Measurements from ENCODE around the gene BRSK2. TPM values are rescaled to one million over a fixed set of nuclear protein-coding genes. Genes with fewer than 3 reads are reported as not detected.
"Not testable (repeated sequence)": the region's sequence is repeated elsewhere in the genome, so short reads cannot be mapped to it uniquely, and the experiment has no call there.

BRSK2 gene
- total RNA-seq, 1 donor from 2014 or later = 9.3 TPM

DNA sequence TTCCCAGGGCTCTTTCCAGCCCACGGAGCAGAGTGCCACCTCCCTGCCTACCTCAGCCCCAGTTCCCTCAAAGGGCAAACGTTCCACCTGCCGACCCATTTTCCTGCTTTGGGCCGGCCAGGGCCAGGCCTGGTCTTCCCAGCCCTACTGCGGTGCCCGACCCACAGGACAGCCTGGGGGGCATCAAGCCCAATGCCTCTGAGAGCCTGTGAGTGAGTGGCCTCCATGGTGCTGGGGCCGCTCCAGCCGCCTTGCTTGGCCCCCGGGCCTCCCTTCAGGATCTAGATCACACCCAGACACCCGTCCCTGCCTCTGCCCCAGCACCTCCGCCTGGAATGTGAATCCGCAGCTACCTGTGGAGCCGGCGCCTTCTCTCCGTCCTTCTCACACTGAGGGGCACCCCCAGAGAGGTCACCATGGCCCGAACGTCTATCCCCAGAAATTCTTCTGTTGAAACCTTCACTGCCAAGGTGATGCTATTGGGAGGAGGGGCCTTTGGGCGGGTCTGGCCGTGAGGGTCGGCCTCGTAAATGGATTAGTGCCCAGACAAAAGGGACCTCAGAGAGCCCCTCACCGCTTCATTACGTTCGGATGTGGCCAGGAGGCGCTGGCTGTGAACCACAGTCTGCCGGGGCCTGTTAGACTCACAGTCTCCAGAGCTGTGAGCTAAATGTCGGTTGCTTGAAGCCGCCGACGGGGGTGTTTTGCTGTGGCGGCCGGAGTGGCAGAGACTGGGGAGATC is 36.2 kb upstream of the BRSK2 start:
- H3K9me3 ChIP-seq = no peaks in the 10 kb centered on the region
- H3K36me3 ChIP-seq = no peaks in the 10 kb centered on the region
- H3K27me3 ChIP-seq = no peaks in the 10 kb centered on the region
- no peak overlapping the region for H3K27ac ChIP-seq
- H3K4me1 ChIP-seq = no peaks in the 10 kb centered on the region
- DNase-seq (ENCODE audit: low spot score in 2 of 2) = no peak
- no peak overlapping the region for H3K4me3 ChIP-seq
- TF ChIP-seq, protein P1, sequence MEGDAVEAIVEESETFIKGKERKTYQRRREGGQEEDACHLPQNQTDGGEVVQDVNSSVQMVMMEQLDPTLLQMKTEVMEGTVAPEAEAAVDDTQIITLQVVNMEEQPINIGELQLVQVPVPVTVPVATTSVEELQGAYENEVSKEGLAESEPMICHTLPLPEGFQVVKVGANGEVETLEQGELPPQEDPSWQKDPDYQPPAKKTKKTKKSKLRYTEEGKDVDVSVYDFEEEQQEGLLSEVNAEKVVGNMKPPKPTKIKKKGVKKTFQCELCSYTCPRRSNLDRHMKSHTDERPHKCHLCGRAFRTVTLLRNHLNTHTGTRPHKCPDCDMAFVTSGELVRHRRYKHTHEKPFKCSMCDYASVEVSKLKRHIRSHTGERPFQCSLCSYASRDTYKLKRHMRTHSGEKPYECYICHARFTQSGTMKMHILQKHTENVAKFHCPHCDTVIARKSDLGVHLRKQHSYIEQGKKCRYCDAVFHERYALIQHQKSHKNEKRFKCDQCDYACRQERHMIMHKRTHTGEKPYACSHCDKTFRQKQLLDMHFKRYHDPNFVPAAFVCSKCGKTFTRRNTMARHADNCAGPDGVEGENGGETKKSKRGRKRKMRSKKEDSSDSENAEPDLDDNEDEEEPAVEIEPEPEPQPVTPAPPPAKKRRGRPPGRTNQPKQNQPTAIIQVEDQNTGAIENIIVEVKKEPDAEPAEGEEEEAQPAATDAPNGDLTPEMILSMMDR (IDR thresholded peaks at IDR 0.05) = no peak
- intact Hi-C loops (cut with DNase I) = no loop called here

DNA sequence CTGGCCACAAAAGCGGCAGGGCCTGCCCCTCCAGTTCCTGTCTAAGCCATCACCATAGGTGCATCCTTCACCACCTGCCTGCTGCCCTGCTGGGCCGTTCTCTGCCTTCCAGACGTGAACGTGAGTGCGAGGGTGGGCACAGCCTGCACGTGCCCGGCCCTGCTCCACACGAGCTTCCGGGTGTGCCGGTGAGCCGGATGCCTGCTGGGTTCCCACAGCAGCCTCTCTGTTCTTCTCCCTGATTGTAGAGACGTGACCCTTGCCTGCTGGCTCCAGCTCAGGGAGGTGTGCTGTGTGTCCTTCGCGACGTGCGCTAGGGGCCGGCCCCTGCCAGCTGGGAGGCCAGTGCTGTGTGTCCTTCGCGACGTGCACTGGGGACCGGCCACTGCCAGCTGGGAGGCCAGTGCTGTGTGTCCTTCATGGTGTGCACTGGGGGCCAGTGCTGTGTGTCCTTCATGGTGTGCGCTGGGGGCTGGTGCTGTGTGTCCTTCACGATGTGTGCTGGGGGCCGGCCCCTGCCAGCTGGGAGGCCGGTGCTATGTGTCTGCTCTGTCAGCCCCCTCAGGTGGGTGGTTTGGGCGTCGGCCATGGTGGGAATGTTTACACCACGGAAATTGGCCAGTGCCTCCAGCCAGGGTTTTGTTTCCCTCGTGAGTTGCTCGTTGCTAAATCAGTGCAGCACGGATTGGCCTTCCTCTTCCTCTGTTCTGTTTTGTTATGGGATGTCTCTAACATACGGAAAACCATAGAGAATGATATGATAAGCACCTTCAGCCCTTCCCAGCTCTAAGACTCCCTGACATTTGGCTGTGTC is 35.4 kb upstream of the BRSK2 start:
- no peak for DNase-seq (ENCODE audit: low spot score in 2 of 2)
- H3K36me3 ChIP-seq = no peaks in the 10 kb centered on the region

DNA sequence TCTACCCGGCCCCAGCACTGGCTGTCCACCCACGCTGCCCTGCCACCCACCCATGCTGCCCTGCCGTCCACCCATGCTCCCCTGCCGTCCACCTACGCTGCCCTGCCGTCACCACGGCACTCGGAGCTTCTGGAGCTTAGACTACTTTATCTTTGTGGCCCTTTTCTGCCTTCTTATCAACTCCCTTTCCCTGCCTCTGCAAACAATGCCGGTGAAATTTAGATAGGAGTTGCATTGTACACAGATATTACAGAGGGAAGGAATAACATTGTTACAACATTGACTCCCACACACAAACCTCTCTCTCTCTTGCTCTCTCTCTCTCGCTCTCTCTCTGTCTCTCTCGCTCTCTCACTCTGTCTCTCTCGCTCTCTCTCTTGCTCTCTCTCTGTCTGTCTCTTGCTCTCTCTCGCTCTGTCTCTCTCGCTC is 33.7 kb upstream of the BRSK2 start:
- no peak overlapping the region for H3K27ac ChIP-seq
- no peaks in the 10 kb centered on the region for H3K9me3 ChIP-seq
- no peaks in the 10 kb centered on the region for H3K27me3 ChIP-seq
- no peaks in the 10 kb centered on the region for H3K4me1 ChIP-seq
- no peak overlapping the region for H3K4me3 ChIP-seq
- intact Hi-C loops (cut with DNase I) = no loop called here
- DNase-seq (ENCODE audit: low spot score in 2 of 2) = no peak
- no peaks in the 10 kb centered on the region for H3K36me3 ChIP-seq
- TF ChIP-seq, protein P1 (IDR thresholded peaks at IDR 0.05) = no peak

More for the DNA sequence above, 35.4 kb upstream of the BRSK2 start:
- Histone ChIP-seq H3K27ac (no peak overlapping the region), H3K4me1 (no peaks in the 10 kb centered on the region), H3K27me3 (no peaks in the 10 kb centered on the region), H3K9me3 (no peaks in the 10 kb centered on the region), H3K4me3 (no peak overlapping the region)
- intact Hi-C loops (cut with DNase I) = no loop called here
- TF ChIP-seq, protein P1 (IDR thresholded peaks at IDR 0.05) = no peak

DNA sequence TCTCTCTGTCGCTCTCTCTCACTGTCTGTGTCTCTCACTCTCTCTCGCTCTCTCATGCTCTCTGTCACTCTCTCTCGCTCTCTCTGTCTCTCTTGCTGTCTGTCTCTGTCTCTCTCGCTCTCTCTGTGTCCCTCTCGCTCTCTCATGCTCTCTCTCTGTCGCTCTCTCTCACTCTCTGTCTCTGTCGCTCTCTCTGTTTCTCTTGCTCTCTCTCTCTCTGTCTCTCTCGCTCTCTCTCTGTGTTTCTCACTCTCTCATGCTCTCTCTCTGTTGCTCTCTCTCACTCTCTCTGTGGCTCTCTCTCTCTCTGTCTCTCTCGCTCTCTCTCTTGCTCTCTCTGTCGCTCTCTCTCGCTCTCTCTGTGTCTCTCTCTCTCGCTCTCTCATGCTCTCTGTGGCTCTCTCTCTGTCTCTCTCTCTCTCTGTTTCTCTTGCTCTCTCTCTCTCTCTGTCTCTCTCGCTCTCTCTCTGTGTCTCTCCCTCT is 33.2 kb upstream of the BRSK2 start:
- TF ChIP-seq, protein P1 (IDR thresholded peaks at IDR 0.05) = no peak
- Histone ChIP-seq H3K4me3 (no peak overlapping the region), H3K27ac (no peak overlapping the region), H3K27me3 (no peaks in the 10 kb centered on the region), H3K9me3 (no peaks in the 10 kb centered on the region), H3K4me1 (no peaks in the 10 kb centered on the region), H3K36me3 (no peaks in the 10 kb centered on the region)
- no peak for DNase-seq (ENCODE audit: low spot score in 2 of 2)
- intact Hi-C loops (cut with DNase I) = no loop called here

DNA sequence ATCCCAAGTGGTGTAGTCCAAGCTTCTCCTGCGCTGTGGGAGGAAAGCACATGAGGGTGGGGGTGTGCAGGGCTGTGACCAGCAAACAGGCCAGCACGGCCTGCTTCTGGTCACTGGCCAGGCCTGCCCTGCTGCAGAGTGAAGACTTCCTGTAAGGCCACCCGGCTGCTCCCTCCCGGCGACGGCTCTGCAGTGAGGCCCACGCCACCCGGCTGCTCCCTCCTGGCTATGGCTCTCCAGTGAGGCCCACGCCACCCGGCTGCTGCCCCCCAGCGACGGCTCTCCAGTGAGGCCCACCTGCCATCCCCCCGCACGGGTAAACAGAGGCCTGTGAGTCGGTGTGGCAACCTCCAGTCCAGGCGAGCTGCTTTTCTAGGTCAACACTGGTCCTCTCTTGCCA is 31.4 kb upstream of the BRSK2 start:
- H3K4me1 ChIP-seq = no peaks in the 10 kb centered on the region
- H3K27me3 ChIP-seq = no peaks in the 10 kb centered on the region
- H3K9me3 ChIP-seq = no peaks in the 10 kb centered on the region
- TF ChIP-seq, protein P1 (IDR thresholded peaks at IDR 0.05) = no peak
- DNase-seq (ENCODE audit: low spot score in 2 of 2) = no peak
- intact Hi-C loops (cut with DNase I) = no loop called here
- no peaks in the 10 kb centered on the region for H3K36me3 ChIP-seq
- H3K27ac ChIP-seq = no peak overlapping the region
- H3K4me3 ChIP-seq = no peak overlapping the region

DNA sequence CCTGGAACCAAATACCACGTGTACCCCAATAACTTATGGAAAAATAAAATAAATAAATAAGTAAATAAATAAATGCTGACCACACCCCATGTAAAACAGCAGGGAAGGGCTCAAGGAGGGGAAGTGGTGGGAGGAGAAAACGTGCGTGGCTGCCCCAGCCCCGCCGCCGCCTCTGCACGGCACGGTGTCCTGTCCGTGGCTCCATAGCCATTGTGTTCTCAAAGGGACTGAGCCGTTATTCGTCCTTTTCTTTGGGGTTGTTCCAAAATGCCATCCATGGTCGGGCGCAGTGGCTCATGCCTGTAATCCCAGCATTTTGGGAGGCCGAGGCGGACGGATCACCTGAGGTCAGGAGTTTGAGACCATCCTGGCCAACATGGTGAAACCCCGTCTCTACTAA is 30.8 kb upstream of the BRSK2 start:
- H3K4me3 ChIP-seq; H3K36me3 ChIP-seq; H3K4me1 ChIP-seq; intact Hi-C loops (cut with DNase I); H3K27ac ChIP-seq; H3K27me3 ChIP-seq; H3K9me3 ChIP-seq; DNase-seq (ENCODE audit: low spot score in 2 of 2): not testable (repeated sequence)

All from ascending aorta (tissue), 2 donors.